Measurements from ENCODE around the gene CSE1L.
"Not testable (repeated sequence)": the region's sequence is repeated elsewhere in the genome, so short reads cannot be mapped to it uniquely, and the experiment has no call there.

The CSE1L gene

GRCh38 chr20:49024220-49024619 is 21.9 kb upstream of the CSE1L start:
- H3K4me3 ChIP-seq (replicated peaks; ENCODE audit: low read depth, low read length) = no peak overlapping the region
- no peaks in the 10 kb centered on the region for H3K27me3 ChIP-seq (replicated peaks; ENCODE audit: control insufficient read depth, insufficient read depth, low read length)
- DNase-seq (ENCODE audit: extremely low read depth, insufficient read length) = no peak
- TF ChIP-seq, protein P1, sequence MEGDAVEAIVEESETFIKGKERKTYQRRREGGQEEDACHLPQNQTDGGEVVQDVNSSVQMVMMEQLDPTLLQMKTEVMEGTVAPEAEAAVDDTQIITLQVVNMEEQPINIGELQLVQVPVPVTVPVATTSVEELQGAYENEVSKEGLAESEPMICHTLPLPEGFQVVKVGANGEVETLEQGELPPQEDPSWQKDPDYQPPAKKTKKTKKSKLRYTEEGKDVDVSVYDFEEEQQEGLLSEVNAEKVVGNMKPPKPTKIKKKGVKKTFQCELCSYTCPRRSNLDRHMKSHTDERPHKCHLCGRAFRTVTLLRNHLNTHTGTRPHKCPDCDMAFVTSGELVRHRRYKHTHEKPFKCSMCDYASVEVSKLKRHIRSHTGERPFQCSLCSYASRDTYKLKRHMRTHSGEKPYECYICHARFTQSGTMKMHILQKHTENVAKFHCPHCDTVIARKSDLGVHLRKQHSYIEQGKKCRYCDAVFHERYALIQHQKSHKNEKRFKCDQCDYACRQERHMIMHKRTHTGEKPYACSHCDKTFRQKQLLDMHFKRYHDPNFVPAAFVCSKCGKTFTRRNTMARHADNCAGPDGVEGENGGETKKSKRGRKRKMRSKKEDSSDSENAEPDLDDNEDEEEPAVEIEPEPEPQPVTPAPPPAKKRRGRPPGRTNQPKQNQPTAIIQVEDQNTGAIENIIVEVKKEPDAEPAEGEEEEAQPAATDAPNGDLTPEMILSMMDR (IDR thresholded peaks at IDR 0.05; ENCODE audit: insufficient read depth, low read length, poor library complexity, severe bottlenecking) = no peak
- peaks cover 14% of the 10 kb centered on the region for H3K36me3 ChIP-seq (ENCODE audit: control insufficient read depth, insufficient read depth, low read length)

- peaks cover 12% of the 10 kb centered on the region for H3K36me3 ChIP-seq (ENCODE audit: control insufficient read depth, insufficient read depth, low read length)
These were observed 17.9 kb upstream of the CSE1L start for GRCh38 chr20:49028177-49028576.

DNA sequence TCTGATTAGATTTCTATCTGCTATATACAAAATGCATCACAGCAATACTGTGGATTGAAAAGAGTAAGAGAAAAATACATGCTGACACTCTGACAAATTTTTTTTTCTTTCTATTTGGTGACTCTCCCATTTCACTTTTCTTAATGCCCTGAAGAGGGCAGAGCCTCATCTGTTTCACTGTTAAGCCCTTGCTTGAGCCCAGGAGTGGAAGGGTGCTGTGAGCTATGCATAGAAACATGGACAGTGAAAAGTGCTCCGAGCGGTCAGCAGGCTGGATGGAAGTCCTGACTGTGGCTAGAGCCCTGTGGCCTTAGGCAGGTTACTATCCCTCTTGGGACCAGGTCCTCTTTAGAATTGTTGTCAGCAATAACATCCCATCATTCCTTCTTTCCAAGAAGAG is 17.4 kb upstream of the CSE1L start:
- DNase-seq (ENCODE audit: extremely low read depth, insufficient read length) = no peak
- H3K27me3 ChIP-seq (replicated peaks; ENCODE audit: control insufficient read depth, insufficient read depth, low read length) = no peaks in the 10 kb centered on the region
- H3K4me3 ChIP-seq (replicated peaks; ENCODE audit: low read depth, low read length) = no peak overlapping the region
- peaks cover 13% of the 10 kb centered on the region for H3K36me3 ChIP-seq (ENCODE audit: control insufficient read depth, insufficient read depth, low read length)
- TF ChIP-seq, protein P1 (IDR thresholded peaks at IDR 0.05; ENCODE audit: insufficient read depth, low read length, poor library complexity, severe bottlenecking) = peak; percentile 34

More at GRCh38 chr20:49028177-49028576, 17.9 kb upstream of the CSE1L start:
- not testable (repeated sequence) for DNase-seq (ENCODE audit: extremely low read depth, insufficient read length); H3K27me3 ChIP-seq (replicated peaks; ENCODE audit: control insufficient read depth, insufficient read depth, low read length); H3K4me3 ChIP-seq (replicated peaks; ENCODE audit: low read depth, low read length)

DNA sequence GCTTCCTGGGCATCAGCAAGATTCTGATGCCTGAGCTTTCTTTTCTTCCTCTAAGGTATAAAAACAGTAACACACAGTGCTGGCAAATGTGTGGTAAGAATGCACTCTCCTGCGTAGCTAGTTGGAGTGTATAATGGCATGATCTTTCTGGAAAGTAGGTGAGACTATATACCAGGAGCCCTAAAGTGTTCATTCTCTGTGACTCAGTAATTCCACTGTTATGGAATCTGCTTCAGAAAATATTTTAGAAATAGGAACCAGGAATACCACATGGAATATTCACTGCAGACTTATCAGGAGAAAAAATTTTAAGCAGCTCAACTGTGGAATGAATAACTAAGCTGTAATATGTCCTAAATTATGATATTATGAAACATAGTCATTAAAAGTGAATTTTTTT is 16.9 kb upstream of the CSE1L start:
- TF ChIP-seq, protein P1 (IDR thresholded peaks at IDR 0.05; ENCODE audit: insufficient read depth, low read length, poor library complexity, severe bottlenecking) = no peak
- no peak for DNase-seq (ENCODE audit: extremely low read depth, insufficient read length)
- Histone ChIP-seq H3K36me3 (ENCODE audit: control insufficient read depth, insufficient read depth, low read length) (peaks cover 17% of the 10 kb centered on the region), H3K27me3 (replicated peaks; ENCODE audit: control insufficient read depth, insufficient read depth, low read length) (no peaks in the 10 kb centered on the region), H3K4me3 (replicated peaks; ENCODE audit: low read depth, low read length) (no peak overlapping the region)

GRCh38 chr20:49030954-49031619 is 15.0 kb upstream of the CSE1L start:
- H3K27me3 ChIP-seq (replicated peaks; ENCODE audit: control insufficient read depth, insufficient read depth, low read length) = no peaks in the 10 kb centered on the region
- DNase-seq (ENCODE audit: extremely low read depth, insufficient read length) = no peak
- H3K4me3 ChIP-seq (replicated peaks; ENCODE audit: low read depth, low read length) = no peak overlapping the region
- peaks cover 15% of the 10 kb centered on the region for H3K36me3 ChIP-seq (ENCODE audit: control insufficient read depth, insufficient read depth, low read length)
- TF ChIP-seq, protein P1 (IDR thresholded peaks at IDR 0.05; ENCODE audit: insufficient read depth, low read length, poor library complexity, severe bottlenecking) = no peak

GRCh38 chr20:49032455-49032854 is 13.7 kb upstream of the CSE1L start:
- TF ChIP-seq, protein P1 (IDR thresholded peaks at IDR 0.05; ENCODE audit: insufficient read depth, low read length, poor library complexity, severe bottlenecking) = no peak
- Histone ChIP-seq H3K4me3 (replicated peaks; ENCODE audit: low read depth, low read length) (no peak overlapping the region), H3K36me3 (ENCODE audit: control insufficient read depth, insufficient read depth, low read length) (peaks cover 15% of the 10 kb centered on the region), H3K27me3 (replicated peaks; ENCODE audit: control insufficient read depth, insufficient read depth, low read length) (no peaks in the 10 kb centered on the region)
- DNase-seq (ENCODE audit: extremely low read depth, insufficient read length) = no peak

All from GM06990 (cell line).